LNCaP clone FGC (cell line): Measurements from ENCODE around the gene GLIS2.

Source experiments
- DNase-seq: peaks from one replicate; pipeline ENCODE4 v3.0.0-alpha.2; 2011; ENCODE audit warnings: low read depth
- H3K4me3 ChIP-seq: 2 replicates; pipeline ENCODE4 v1.5.1; 2011; ENCODE audit warnings: mild to moderate bottlenecking, low read depth, low read length, control low read depth
- TF ChIP-seq, protein P1 (sequence below): IDR thresholded peaks from 2 replicates; pipeline ENCODE4 v1.5.1; 2012; ENCODE audit warnings: mild to moderate bottlenecking; ENCODE audit not compliant: control insufficient read depth, insufficient read depth; ENCODE audit errors: extremely low read depth

The GLIS2 gene

DNA sequence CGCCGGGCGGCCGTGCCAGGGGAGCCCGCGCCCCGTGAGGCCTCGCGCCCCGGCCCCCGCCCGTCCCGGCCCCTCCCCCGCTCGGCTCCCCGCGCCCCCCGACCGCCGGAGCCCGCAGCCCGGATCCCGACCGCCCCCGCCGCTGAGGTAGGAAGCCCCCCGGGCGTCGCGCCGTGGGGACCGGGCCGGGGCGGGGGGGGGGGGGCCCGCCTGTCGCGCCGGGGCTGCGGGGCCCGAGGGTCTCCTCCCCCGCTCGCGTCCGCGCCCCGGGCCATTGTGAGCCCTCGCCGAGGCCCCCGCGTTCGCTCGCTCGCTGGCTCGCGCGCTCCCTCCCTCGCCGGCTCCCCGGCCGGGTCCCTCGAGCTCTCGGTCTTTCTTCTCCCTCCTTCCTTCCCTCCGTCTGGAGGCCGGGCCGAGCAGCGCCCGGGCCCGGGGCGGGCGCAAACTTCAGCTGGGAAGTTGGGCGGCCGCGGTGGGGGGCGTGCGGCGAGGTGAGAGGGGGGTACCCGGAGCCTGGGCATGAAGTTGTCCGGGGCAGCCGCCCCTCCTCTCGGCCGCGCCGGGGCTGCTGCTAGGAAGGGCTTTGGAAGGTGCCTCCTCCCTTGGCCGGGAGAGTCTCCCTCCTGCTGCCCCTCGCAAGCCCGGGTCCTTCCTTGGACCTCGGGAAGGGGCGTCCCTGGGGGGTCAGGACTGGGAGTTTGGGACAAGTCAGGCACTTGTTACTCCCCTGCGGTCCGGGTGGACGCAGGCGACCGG, 419 bp downstream of the GLIS2 start:
- TF ChIP-seq, protein P1, sequence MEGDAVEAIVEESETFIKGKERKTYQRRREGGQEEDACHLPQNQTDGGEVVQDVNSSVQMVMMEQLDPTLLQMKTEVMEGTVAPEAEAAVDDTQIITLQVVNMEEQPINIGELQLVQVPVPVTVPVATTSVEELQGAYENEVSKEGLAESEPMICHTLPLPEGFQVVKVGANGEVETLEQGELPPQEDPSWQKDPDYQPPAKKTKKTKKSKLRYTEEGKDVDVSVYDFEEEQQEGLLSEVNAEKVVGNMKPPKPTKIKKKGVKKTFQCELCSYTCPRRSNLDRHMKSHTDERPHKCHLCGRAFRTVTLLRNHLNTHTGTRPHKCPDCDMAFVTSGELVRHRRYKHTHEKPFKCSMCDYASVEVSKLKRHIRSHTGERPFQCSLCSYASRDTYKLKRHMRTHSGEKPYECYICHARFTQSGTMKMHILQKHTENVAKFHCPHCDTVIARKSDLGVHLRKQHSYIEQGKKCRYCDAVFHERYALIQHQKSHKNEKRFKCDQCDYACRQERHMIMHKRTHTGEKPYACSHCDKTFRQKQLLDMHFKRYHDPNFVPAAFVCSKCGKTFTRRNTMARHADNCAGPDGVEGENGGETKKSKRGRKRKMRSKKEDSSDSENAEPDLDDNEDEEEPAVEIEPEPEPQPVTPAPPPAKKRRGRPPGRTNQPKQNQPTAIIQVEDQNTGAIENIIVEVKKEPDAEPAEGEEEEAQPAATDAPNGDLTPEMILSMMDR: no peak
- no peak for DNase-seq
- peak overlapping the region; percentile 53 for H3K4me3 ChIP-seq

DNA sequence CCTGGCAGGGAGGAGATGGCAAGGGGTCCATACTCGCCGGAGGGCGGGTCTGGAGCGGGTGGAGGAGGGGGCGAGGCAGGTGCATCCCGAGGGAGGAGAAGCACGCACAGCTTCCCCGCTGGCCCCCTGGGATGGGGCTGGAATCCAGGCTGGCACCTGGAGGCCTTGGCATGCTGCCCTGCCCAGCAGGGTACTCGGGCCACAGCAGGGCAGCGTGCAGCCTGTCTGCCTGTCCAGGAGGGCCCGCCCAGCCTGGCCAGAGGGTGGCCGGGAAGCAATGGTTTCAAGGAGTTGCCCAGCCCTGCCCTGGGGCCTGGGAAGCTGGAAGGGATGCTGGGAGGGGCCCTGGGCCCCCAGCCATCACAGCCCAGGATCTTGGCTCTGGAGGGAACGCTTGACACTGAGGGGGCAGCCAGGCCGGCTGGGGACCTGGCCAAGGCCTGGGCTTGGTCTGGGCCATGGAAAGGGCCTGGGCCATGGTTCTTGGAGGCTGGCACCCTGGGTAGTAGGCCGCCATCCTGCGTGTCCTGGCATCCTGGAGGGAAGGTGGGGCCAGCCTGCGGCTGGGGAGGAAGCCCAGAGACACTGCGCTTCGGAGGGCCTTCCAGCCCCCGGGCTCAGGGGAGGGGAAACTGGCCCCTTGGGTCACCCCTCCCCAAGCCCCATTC, 1.1 kb downstream of the GLIS2 start:
- DNase-seq: no peak
- H3K4me3 ChIP-seq: peak overlapping the region; percentile 53
- TF ChIP-seq, protein P1: no peak

DNA sequence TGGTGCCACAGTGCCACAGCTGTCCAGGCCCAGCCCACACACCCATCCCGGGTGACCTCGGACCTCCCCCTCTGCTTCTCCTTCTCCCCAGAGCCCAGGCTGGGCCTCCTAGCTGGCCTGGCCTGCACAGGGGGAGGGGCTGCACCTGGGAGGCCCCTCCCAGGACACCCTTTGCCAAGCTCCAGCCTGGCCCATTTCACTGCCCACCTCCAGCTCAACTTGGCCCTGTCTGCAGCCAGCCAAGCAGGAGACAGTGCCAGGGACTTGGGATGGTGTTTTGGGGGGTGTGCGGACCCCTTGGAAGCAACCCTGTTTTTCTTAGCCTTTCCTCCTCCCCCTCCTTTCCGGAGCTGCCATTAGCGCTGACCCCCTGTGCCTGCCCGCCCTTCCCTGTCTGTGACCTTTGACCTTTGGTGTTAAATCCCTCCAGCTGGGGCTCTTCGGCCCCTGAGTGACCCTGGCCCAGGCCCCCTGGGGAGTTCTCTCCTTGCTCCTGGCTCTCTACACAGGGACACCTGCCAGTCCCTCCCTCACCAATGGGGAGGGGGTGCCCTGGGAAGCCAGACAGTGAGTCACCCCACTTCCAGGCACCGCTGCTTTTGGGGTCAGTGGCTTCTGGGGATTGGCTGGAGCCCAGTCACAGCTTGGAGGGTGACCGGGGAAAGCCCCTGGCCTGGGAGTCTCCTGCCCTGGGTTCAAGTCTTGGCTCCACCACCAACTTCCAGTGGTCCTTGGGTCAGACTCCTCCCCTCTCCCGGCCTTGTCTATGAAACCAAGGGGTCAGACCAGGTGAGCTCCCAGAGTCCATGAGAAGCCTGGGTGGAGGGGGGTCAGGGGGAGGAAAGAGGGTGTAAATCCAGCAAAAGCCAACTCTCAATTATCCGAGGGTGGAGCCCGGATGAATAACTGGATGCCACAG, 1.9 kb downstream of the GLIS2 start:
- no peak for DNase-seq
- H3K4me3 ChIP-seq: no peak overlapping the region; the same call in 1 of the 2 replicates
- TF ChIP-seq, protein P1: no peak

DNA sequence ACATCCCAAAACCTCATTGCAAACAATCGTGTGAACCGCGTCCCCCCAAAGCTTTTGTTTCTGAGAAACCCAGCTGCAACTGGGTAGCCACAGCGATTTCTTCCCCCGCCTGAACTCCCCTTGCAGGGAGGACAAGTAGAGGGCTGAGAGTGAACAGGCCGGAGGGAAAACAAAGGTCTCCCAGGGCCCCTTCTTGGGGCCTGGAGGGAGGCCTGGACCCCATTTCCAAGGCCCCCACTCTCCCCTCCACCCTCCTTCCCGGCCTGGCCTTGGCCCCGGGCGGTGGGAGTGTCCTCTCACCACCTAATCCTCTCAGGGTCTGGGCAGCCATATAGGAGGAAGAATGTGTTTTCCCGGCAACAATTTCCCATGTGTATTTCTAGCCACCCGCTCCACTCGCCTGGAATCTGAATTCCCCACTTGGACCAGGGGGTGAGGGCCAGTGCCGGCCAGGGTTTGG, 2.6 kb downstream of the GLIS2 start:
- no peak for DNase-seq
- H3K4me3 ChIP-seq: no peak overlapping the region
- TF ChIP-seq, protein P1: no peak

DNA sequence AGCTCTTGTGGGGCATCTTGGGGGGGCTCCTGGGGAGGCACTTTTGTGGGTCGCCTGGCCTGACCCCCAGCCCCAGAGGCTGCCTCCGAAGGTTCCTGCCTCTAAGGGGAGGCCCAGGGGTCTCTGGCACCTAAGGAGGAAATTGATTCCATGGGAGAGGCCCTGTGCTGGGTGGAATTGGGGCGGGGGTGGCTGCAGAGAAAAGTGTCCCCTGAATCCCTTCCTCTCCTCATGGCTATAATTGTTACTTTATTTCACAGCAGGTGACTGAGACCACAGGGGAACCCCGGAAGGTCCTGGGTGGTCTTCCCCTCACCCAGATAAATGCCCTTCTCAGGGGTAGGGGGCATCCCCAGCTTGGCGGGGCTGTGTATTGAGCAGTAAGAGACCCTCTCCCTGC, 3.1 kb downstream of the GLIS2 start:
- H3K4me3 ChIP-seq: no peak overlapping the region
- TF ChIP-seq, protein P1: no peak
- DNase-seq: no peak

DNA sequence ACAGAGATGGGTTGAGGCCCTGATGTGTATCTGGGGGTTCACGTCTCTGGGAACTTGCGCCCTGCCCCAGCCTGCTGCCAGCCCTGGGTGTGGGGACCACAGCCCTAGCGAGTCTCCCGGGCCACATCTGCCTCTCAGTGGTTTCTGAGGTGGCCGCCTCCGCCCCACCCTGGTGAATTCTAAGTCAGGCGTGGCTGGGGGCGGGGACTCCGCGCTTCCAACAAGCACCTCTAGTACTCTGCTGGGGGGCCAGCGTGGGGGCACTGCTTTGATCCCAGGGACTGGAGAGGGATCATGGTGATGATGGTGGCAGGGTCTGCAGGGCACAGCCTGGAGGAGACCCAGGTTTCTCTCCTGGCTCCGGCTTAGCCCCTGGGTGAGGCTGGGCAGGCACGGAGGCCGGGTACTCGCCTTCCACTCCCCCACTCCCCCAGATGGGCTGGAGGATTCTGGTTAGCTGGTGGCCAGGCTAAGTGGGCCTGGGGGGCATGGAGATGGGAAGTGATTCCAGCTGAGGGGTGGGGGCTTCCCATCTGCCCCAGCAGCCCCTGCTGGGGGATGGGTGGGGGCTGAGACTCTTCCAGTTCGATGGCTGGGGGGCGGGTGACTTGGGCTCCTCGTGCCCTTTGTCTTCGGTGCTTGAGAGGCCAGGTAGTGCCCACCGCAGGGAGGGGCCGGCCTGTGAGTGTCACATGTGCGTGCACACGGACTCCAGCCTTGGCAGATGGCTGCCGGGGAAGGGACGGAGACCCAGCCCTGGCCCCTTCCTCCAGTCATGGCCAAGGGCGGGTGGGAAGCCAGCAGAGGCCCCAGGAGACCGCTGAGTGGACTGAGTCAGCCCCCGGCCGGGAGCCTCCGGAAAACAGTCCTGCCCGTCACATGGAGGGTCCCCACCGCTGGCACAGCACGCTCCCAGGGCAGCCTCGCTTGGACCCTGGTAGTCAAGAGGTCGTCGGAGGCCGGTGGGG, 3.9 kb downstream of the GLIS2 start:
- TF ChIP-seq, protein P1: no peak
- DNase-seq: no peak
- H3K4me3 ChIP-seq: no peak overlapping the region
